Memory B cell (primary cell): Measurements from ENCODE around the gene ENTR1.

Experiments used
- ATAC-seq: fragments of 150-1000 bp; cut with Tn5 transposase; 2 replicates; pipeline ENCODE4 v1.10.0; 2021; ENCODE audit warnings: low read depth, mild to moderate bottlenecking, moderate library complexity
- DNase-seq, 2 donors: peaks; one replicate each; pipeline ENCODE4 v3.0.0; 2022; ENCODE audit warnings: low spot score in 2 of 2
- H3K27ac Mint-ChIP-seq: one replicate; pipeline ENCODE4 v1.8.0; 2022; ENCODE audit warnings: mild to moderate bottlenecking, moderate library complexity, mixed read lengths
- H3K27me3 Mint-ChIP-seq: one replicate; pipeline ENCODE4 v1.8.0; 2022; ENCODE audit warnings: mixed read lengths
- H3K36me3 Mint-ChIP-seq: one replicate; pipeline ENCODE4 v1.8.0; 2022; ENCODE audit warnings: mild to moderate bottlenecking, mixed read lengths
- H3K4me1 Mint-ChIP-seq: one replicate; pipeline ENCODE4 v1.8.0; 2022; ENCODE audit warnings: mixed read lengths
- H3K4me3 Mint-ChIP-seq: one replicate; pipeline ENCODE4 v1.8.0; 2022; ENCODE audit warnings: mild to moderate bottlenecking, moderate library complexity, mixed read lengths
- H3K9me3 Mint-ChIP-seq: one replicate; pipeline ENCODE4 v1.8.0; 2022; ENCODE audit warnings: mixed read lengths

Gene ENTR1

GRCh38 chr9:136402067-136402466 lies 8.3 kb downstream of the ENTR1 start:
- Mint-ChIP-seq H3K36me3 (peaks cover 4% of the 10 kb centered on the region), H3K27me3 (no peaks in the 10 kb centered on the region), H3K4me1 (peaks cover 28% of the 10 kb centered on the region), H3K27ac (no peak overlapping the region), H3K4me3 (no peak overlapping the region), H3K9me3 (no peaks in the 10 kb centered on the region)
- ATAC-seq = no peak
- DNase-seq = no peak

- Mint-ChIP-seq H3K27ac (no peak overlapping the region), H3K36me3 (peaks cover 2% of the 10 kb centered on the region), H3K9me3 (no peaks in the 10 kb centered on the region), H3K27me3 (no peaks in the 10 kb centered on the region), H3K4me1 (peaks cover 28% of the 10 kb centered on the region), H3K4me3 (peak overlapping the region; percentile 52)
- DNase-seq (no peak), ATAC-seq (no peak)
Measured at GRCh38 chr9:136401173-136401922, 9.1 kb downstream of the ENTR1 start.

- DNase-seq = peak; percentile 85 to 88
- Mint-ChIP-seq H3K9me3 (no peaks in the 10 kb centered on the region), H3K27ac (peak within 1 kb of the TSS; percentile 14), H3K27me3 (no peaks in the 10 kb centered on the region), H3K4me3 (peak within 1 kb of the TSS; percentile 79), H3K36me3 (peaks cover 2% of the 10 kb centered on the region), H3K4me1 (peaks cover 28% of the 10 kb centered on the region)
- ATAC-seq = peak; percentile 69
Measured at GRCh38 chr9:136400038-136400834, 10.2 kb downstream of the ENTR1 start, which contains the start of gene SNAPC4. SNAPC4 (minus strand) TSS chr9:136400170; CDS start chr9:136398428, 1,742 bp downstream.

- H3K4me3 Mint-ChIP-seq = peak overlapping the region; percentile 79
- ATAC-seq = peak; percentile 21
- no peaks in the 10 kb centered on the region for H3K27me3 Mint-ChIP-seq
Measured at GRCh38 chr9:136399176-136400037, 11.0 kb downstream of the ENTR1 start.

GRCh38 chr9:136398286-136398685 lies 12.1 kb downstream of the ENTR1 start:
- DNase-seq = no peak
- ATAC-seq = no peak
- H3K27ac Mint-ChIP-seq = no peak overlapping the region
- H3K4me3 Mint-ChIP-seq = peak overlapping the region; percentile 79
- no peaks in the 10 kb centered on the region for H3K9me3 Mint-ChIP-seq
- H3K36me3 Mint-ChIP-seq = peaks cover 2% of the 10 kb centered on the region
- peaks cover 11% of the 10 kb centered on the region for H3K4me1 Mint-ChIP-seq
- H3K27me3 Mint-ChIP-seq = no peaks in the 10 kb centered on the region

More at GRCh38 chr9:136399176-136400037, 11.0 kb downstream of the ENTR1 start:
- peaks cover 21% of the 10 kb centered on the region for H3K4me1 Mint-ChIP-seq
- H3K36me3 Mint-ChIP-seq = peaks cover 2% of the 10 kb centered on the region
- DNase-seq = peak in 1 of 2 donors; percentile 47
- H3K27ac Mint-ChIP-seq = peak overlapping the region; percentile 14
- no peaks in the 10 kb centered on the region for H3K9me3 Mint-ChIP-seq

- Mint-ChIP-seq H3K36me3 (peaks cover 2% of the 10 kb centered on the region), H3K27me3 (no peaks in the 10 kb centered on the region), H3K4me3 (no peak overlapping the region)
Measured at GRCh38 chr9:136397643-136398042, 12.8 kb downstream of the ENTR1 start.

GRCh38 chr9:136396219-136396515 lies 14.2 kb downstream of the ENTR1 start:
- DNase-seq (no peak), ATAC-seq (no peak)
- H3K9me3 Mint-ChIP-seq = no peaks in the 10 kb centered on the region
- H3K4me1 Mint-ChIP-seq = peaks cover 10% of the 10 kb centered on the region
- peaks cover 9% of the 10 kb centered on the region for H3K36me3 Mint-ChIP-seq
- no peak overlapping the region for H3K4me3 Mint-ChIP-seq
- H3K27me3 Mint-ChIP-seq = no peaks in the 10 kb centered on the region
- H3K27ac Mint-ChIP-seq = no peak overlapping the region

More at GRCh38 chr9:136397643-136398042, 12.8 kb downstream of the ENTR1 start:
- no peak for DNase-seq
- no peak for ATAC-seq
- H3K9me3 Mint-ChIP-seq = no peaks in the 10 kb centered on the region
- H3K27ac Mint-ChIP-seq = no peak overlapping the region
- H3K4me1 Mint-ChIP-seq = peaks cover 11% of the 10 kb centered on the region

GRCh38 chr9:136395345-136396218 lies 14.8 kb downstream of the ENTR1 start:
- Mint-ChIP-seq H3K4me3 (no peak overlapping the region), H3K36me3 (peaks cover 10% of the 10 kb centered on the region), H3K27me3 (no peaks in the 10 kb centered on the region), H3K27ac (no peak overlapping the region), H3K9me3 (no peaks in the 10 kb centered on the region), H3K4me1 (peaks cover 9% of the 10 kb centered on the region)
- no peak for ATAC-seq
- DNase-seq = no peak

- Mint-ChIP-seq H3K27ac (no peak overlapping the region), H3K4me3 (no peak overlapping the region), H3K4me1 (peaks cover 9% of the 10 kb centered on the region), H3K36me3 (peaks cover 12% of the 10 kb centered on the region), H3K9me3 (no peaks in the 10 kb centered on the region), H3K27me3 (no peaks in the 10 kb centered on the region)
- no peak for ATAC-seq
- DNase-seq = no peak
Measured at GRCh38 chr9:136395020-136395340, 15.4 kb downstream of the ENTR1 start.

GRCh38 chr9:136394312-136395019 lies 15.9 kb downstream of the ENTR1 start:
- Mint-ChIP-seq H3K4me3 (no peak overlapping the region), H3K4me1 (peaks cover 9% of the 10 kb centered on the region), H3K9me3 (no peaks in the 10 kb centered on the region), H3K27me3 (no peaks in the 10 kb centered on the region), H3K36me3 (peaks cover 15% of the 10 kb centered on the region), H3K27ac (no peak overlapping the region)
- ATAC-seq (no peak), DNase-seq (no peak)

GRCh38 chr9:136393531-136393930 lies 16.9 kb downstream of the ENTR1 start:
- Mint-ChIP-seq H3K9me3 (no peaks in the 10 kb centered on the region), H3K27ac (no peak overlapping the region), H3K27me3 (no peaks in the 10 kb centered on the region), H3K4me3 (no peak overlapping the region), H3K4me1 (no peaks in the 10 kb centered on the region), H3K36me3 (peaks cover 15% of the 10 kb centered on the region)
- ATAC-seq (no peak), DNase-seq (no peak)

- no peak overlapping the region for H3K4me3 Mint-ChIP-seq
- ATAC-seq (no peak), DNase-seq (no peak)
- no peaks in the 10 kb centered on the region for H3K4me1 Mint-ChIP-seq
- H3K9me3 Mint-ChIP-seq = no peaks in the 10 kb centered on the region
- H3K27me3 Mint-ChIP-seq = no peaks in the 10 kb centered on the region
- no peak overlapping the region for H3K27ac Mint-ChIP-seq
- peaks cover 15% of the 10 kb centered on the region for H3K36me3 Mint-ChIP-seq
Measured at GRCh38 chr9:136392538-136393449, 17.6 kb downstream of the ENTR1 start.
